Esophagus muscularis mucosa (tissue), 4 donors: ENCODE results near the gene CISH. TPM values are rescaled to one million over a fixed set of nuclear protein-coding genes. Genes with fewer than 3 reads are reported as not detected.

Experiments
- DNase-seq: peaks from one replicate; pipeline ENCODE4 v3.0.0-alpha.2; 2017; ENCODE audit errors: extremely low spot score
- H3K27ac ChIP-seq, 4 donors: fragments of 200-600 bp; sonication (generic); replicated peaks in 1 of 4; 1 replicate in 3 of 4; 2 replicates in 1 of 4; pipeline ENCODE4 v1.5.1; 2016 to 2019; ENCODE audit warnings: mild to moderate bottlenecking in 1 of 4
- H3K27me3 ChIP-seq, 4 donors: fragments of 200-600 bp; sonication (generic); one replicate each; pipeline versions ENCODE4 v1.5.1 to v1.6.0; 2016 to 2019
- H3K36me3 ChIP-seq, 4 donors: fragments of 200-600 bp; sonication (generic); one replicate each; pipeline ENCODE4 v1.5.1; 2016 to 2019
- H3K4me1 ChIP-seq, 4 donors: fragments of 200-600 bp; sonication (generic); one replicate each; pipeline ENCODE4 v1.5.1; 2016 to 2019
- H3K4me3 ChIP-seq, 4 donors: fragments of 200-600 bp; sonication (generic); 1 replicate in 2 of 4; 2 replicates in 2 of 4; pipeline ENCODE4 v1.5.1; 2016 to 2019; ENCODE audit warnings: mild to moderate bottlenecking in 4 of 4, moderate library complexity in 1 of 4
- H3K9me3 ChIP-seq, 4 donors: fragments of 200-600 bp; sonication (generic); 1 replicate in 3 of 4; 2 replicates in 1 of 4; pipeline ENCODE4 v1.5.1; 2016 to 2019
- CTCF ChIP-seq, 3 experiments: fragments of 200-600 bp in 2 of 3; fragments of 450-650 bp in 1 of 3; sonication (generic) in 2 of 3; IDR thresholded peaks; one replicate each; pipeline ENCODE4 v1.5.1; 2017 to 2019; ENCODE audit warnings: antibody characterized with exemption in 3 of 3, mild to moderate bottlenecking in 2 of 3, moderate library complexity in 1 of 3
- EP300 ChIP-seq: sonication (generic); formaldehyde crosslinking; IDR thresholded peaks from one replicate; pipeline ENCODE4 v1.6.1; 2017; ENCODE audit warnings: antibody characterized with exemption
- POLR2A ChIP-seq: fragments of 450-650 bp; IDR thresholded peaks from one replicate; pipeline ENCODE4 v1.6.1; 2017; ENCODE audit warnings: antibody characterized with exemption, moderate library complexity, mild to moderate bottlenecking, low read depth
- POLR2AphosphoS5 ChIP-seq, 2 donors: sonication (generic); formaldehyde crosslinking; IDR thresholded peaks; one replicate each; pipeline ENCODE4 v1.6.1; 2017; ENCODE audit warnings: antibody characterized with exemption in 2 of 2
- WGBS: methylation state at CpG from one replicate; pipeline ENCODE4 v1.1.5; 2018; 5-methylcytosine and 5-hydroxymethylcytosine counted together
- intact Hi-C: fragments of 100-400 bp; cut with DNase I; formaldehyde crosslinking; loops from one replicate; pipeline ENCODE4 v1.15.1; 2023
- total RNA-seq, 4 donors: library from RNA; depleted of rRNA; stranded (reverse); fragments of >200 nt; gene quantifications; one replicate each; pipeline versions ENCODE4 v1.1.0 to v1.2.1, GENCODE V29; 2016

CISH gene
- total RNA-seq, 4 donors from 2014 or later: 1.7 to 26.7 (median 4.4) TPM

- Histone ChIP-seq H3K27ac (no peak overlapping the region), H3K4me3 (no peak overlapping the region), H3K36me3 (no peaks in the 10 kb centered on the region), H3K4me1 (peaks cover 6 to 47% (median 25%) of the 10 kb centered on the region in 4 donors), H3K9me3 (no peaks in the 10 kb centered on the region), H3K27me3 (no peaks in the 10 kb centered on the region)
- intact Hi-C loops: no loop called here
- TF ChIP-seq CTCF (IDR thresholded peaks at IDR 0.05) (no peak), POLR2AphosphoS5 (IDR thresholded peaks at IDR 0.05) (no peak), EP300 (no peak), POLR2A (no peak)
- 63% methylated on average over 5 of the region's 5 CpGs for WGBS
- DNase-seq: no peak
These were observed 20.9 kb upstream of the CISH start for GRCh38 chr3:50632450-50632849.

GRCh38 chr3:50630877-50631276 lies 19.3 kb upstream of the CISH start:
- no peak overlapping the region for H3K4me3 ChIP-seq
- 92% methylated on average over 3 of the region's 7 CpGs for WGBS
- H3K36me3 ChIP-seq: no peaks in the 10 kb centered on the region
- no peak for TF ChIP-seq EP300
- TF ChIP-seq POLR2AphosphoS5 (IDR thresholded peaks at IDR 0.05): no peak
- TF ChIP-seq POLR2A: no peak
- TF ChIP-seq CTCF (IDR thresholded peaks at IDR 0.05): no peak
- intact Hi-C loops: no loop called here
- no peak for DNase-seq
- no peaks in the 10 kb centered on the region for H3K9me3 ChIP-seq
- H3K4me1 ChIP-seq: peaks cover 15 to 49% (median 23%) of the 10 kb centered on the region in 4 donors
- no peak overlapping the region for H3K27ac ChIP-seq
- no peaks in the 10 kb centered on the region for H3K27me3 ChIP-seq

- Histone ChIP-seq H3K4me3 (no peak overlapping the region), H3K4me1 (peaks cover 15 to 54% (median 25%) of the 10 kb centered on the region in 4 donors), H3K9me3 (no peaks in the 10 kb centered on the region), H3K27ac (no peak overlapping the region), H3K36me3 (no peaks in the 10 kb centered on the region), H3K27me3 (no peaks in the 10 kb centered on the region)
- DNase-seq: no peak
- 71% methylated on average over 1 of the region's 6 CpGs for WGBS
- intact Hi-C loops: no loop called here
- TF ChIP-seq CTCF (IDR thresholded peaks at IDR 0.05): no peak
- no peak for TF ChIP-seq EP300
- no peak for TF ChIP-seq POLR2A
- no peak for TF ChIP-seq POLR2AphosphoS5 (IDR thresholded peaks at IDR 0.05)
These were observed 18.8 kb upstream of the CISH start for GRCh38 chr3:50630394-50630793.

- WGBS: 100% methylated on average over 3 of the region's 3 CpGs
- TF ChIP-seq CTCF (IDR thresholded peaks at IDR 0.05): no peak
- no peak for TF ChIP-seq EP300
- TF ChIP-seq POLR2A: no peak
- no peak for TF ChIP-seq POLR2AphosphoS5 (IDR thresholded peaks at IDR 0.05)
- H3K27me3 ChIP-seq: no peaks in the 10 kb centered on the region
- H3K9me3 ChIP-seq: no peaks in the 10 kb centered on the region
- H3K4me3 ChIP-seq: no peak overlapping the region
- no peak overlapping the region for H3K27ac ChIP-seq
- peaks cover 0 to 4% (median 2%) of the 10 kb centered on the region in 4 donors for H3K36me3 ChIP-seq
- peaks cover 26 to 71% (median 35%) of the 10 kb centered on the region in 4 donors for H3K4me1 ChIP-seq
- intact Hi-C loops: no loop called here
- DNase-seq: no peak
These were observed 17.0 kb upstream of the CISH start for GRCh38 chr3:50628601-50629000.

GRCh38 chr3:50627407-50628051 lies 16.0 kb upstream of the CISH start:
- H3K27ac ChIP-seq: no peak overlapping the region
- no peaks in the 10 kb centered on the region for H3K9me3 ChIP-seq
- WGBS: 67% methylated on average over 2 of the region's 6 CpGs
- H3K4me1 ChIP-seq: peaks cover 28 to 77% (median 32%) of the 10 kb centered on the region in 4 donors
- H3K27me3 ChIP-seq: no peaks in the 10 kb centered on the region
- intact Hi-C loops: no loop called here
- DNase-seq: no peak
- peaks cover 0 to 9% (median 6%) of the 10 kb centered on the region in 4 donors for H3K36me3 ChIP-seq
- no peak overlapping the region for H3K4me3 ChIP-seq
- TF ChIP-seq CTCF (IDR thresholded peaks at IDR 0.05) (no peak), POLR2A (no peak), EP300 (no peak), POLR2AphosphoS5 (IDR thresholded peaks at IDR 0.05) (no peak)
